GM12891 (cell line): Measurements from ENCODE around the gene DBR1.

ENCODE experiments used
- POLR2A ChIP-seq: IDR thresholded peaks from 2 replicates; pipeline ENCODE4 v1.6.1; 2011; ENCODE audit warnings: low read depth, low read length, control low read depth
- POLR2AphosphoS5 ChIP-seq: IDR thresholded peaks from 2 replicates; pipeline ENCODE4 v1.6.1; 2011; ENCODE audit warnings: low read depth, low read length, control low read depth
- TAF1 ChIP-seq: IDR thresholded peaks from 2 replicates; pipeline ENCODE4 v1.6.1; 2011; ENCODE audit warnings: low read depth, low read length, control low read depth

DNA sequence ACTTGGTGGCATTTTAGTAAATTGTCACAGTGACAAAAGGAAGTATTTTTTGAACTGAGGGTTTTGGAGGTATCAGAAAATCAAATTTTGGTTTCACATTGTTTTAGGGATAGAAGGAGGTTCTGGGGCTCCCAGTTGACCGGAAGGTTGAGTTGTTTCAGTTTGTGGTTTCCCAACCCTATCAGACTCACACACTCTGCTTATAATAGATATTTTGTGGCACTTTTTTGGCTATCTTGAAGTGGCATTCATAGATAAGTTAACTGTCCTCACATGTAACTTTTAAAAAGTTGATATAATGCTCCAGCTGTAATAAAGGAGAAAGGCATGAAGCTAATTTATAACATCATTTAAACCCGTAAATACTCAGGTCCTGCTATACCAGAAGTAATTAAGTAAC is 25.1 kb upstream of the DBR1 start:
- no peak for TF ChIP-seq POLR2AphosphoS5
- TF ChIP-seq POLR2A: no peak
- no peak for TF ChIP-seq TAF1
